GM21367 (cell line): ENCODE results near the gene PTGES3L.

ENCODE experiments used
- ATAC-seq: cut with Tn5 transposase; IDR thresholded peaks from one replicate; pipeline ENCODE4 v1.9.1; 2021; ENCODE audit not compliant: unreplicated experiment

Gene PTGES3L

DNA sequence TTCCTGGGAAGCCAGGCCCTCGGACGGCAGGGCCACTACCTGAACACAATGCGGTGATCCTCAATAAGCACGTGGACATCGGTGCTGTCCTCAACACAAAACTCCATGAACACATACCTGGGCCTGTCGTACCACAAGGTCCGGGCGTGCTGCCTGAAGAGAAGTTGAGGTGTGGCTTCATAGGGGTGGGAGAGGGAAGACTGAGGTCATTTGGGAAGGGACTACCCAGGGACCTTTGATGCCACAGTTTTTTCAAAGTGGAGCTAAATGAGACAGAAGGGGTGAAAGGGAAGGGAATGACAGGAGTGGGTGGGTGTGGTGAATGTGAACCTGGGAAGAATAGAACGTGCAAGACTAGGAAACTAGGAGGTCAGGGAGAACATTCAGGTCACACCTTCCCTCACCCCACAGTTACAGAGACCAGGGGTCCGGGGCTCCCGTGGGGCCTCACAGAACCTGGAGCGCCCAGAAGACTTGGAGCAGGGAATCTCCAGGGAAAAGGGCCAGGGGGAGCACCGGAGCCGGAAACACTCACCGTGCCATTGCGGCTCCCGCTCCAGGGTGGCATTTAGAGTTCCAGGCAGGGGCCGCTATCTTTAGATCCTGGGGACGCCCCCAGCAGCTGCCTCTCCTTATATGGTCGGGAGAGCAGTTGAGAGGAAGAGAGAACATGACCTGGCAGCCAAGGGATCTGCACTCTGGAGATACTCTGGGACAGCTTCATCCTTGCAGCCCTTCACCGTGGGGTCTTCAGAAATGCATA is at the start of gene PTGES3L:
Gene PTGES3L (minus strand): TSS at position 570 of the 763 bp plus-strand sequence. CDS start 27 bp downstream, at position 543.
- ATAC-seq = no peak

DNA sequence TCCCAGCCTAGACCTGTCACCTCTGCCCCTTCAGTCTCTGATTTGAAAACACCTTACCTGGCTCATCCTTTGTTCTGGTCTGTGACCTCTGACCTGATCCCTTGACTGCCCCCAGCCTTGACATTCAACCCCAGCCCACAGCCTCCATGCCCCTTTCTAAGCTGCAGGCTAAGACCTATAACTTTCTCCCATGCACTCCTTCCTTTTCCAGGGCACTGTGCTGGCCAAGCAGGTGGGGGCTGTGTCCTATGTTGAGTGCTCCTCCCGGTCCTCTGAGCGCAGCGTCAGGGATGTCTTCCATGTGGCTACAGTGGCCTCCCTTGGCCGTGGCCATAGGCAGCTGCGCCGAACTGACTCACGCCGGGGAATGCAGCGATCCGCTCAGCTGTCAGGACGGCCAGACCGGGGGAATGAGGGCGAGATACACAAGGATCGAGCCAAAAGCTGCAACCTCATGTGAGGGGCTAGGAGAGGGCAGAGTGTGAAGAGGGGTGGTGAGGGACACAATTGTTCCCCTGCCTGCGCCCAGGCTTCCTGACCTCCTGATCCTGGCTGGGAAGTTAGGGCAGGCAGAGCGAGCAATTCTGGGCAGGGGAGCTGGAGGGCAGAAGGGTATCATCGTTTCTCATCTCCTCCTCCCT is 48.5 kb upstream of the PTGES3L start:
- no peak for ATAC-seq

DNA sequence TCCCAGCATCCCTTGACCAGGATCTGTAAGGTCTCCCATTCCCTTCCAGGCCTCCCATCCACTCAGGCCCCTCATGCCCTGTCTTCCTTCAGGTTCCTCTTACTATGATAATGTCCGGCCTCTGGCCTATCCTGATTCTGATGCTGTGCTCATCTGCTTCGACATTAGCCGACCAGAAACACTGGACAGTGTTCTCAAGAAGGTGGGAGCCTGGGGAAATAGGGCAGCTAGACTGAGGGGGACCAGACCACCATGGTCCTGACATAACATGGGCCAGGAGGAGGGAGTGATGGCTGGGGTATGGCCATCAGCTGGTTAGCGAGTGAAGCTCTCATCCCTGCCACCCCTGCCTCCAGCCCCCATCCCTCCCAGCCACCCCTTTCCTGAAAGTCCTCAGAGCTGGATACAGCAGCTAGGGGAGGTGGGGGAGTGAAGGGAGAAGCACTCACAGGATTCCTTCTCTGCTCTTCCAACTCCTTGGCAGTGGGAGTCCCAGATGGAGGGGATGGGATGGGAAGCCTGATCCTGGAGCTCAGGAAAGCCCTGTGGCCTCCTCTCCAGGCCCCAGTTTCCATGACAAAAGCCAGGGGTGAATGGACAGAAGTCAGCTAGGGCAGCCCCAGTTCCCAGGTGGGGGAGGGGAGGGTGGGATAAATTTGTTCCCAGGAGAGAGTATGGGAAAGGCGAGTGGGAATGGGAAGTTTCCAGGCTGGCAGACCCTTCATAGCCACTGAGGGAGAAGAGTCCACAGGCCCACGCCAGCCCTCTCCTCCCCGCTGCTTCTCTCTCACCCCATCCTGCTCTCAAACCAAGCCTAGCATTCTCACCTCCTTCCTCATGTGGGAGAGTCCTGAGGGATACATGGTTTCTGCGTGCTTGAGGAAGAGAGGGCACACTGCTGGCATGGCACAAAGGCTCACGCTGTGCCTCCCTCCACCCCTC is 47.5 kb upstream of the PTGES3L start:
- no peak for ATAC-seq

DNA sequence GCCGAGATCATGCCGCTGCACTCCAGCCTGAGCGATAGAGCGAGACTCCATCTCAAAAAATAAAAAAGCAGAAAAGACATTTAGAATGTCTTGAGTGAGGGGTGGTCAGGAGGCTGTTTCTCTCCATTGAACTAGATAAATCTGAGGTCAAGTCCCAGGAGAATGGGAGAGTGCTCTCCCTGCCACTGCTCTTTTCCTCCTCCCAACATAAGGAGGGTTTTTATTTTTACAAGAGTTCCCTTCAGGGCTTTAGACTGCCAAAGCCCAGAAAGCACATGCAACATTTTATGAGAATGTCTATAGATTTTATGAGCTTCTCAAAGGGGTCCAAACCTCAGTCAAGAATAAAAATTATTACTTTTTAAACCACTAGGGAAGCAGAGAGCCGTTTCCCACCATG is 46.7 kb upstream of the PTGES3L start:
- no peak for ATAC-seq

DNA sequence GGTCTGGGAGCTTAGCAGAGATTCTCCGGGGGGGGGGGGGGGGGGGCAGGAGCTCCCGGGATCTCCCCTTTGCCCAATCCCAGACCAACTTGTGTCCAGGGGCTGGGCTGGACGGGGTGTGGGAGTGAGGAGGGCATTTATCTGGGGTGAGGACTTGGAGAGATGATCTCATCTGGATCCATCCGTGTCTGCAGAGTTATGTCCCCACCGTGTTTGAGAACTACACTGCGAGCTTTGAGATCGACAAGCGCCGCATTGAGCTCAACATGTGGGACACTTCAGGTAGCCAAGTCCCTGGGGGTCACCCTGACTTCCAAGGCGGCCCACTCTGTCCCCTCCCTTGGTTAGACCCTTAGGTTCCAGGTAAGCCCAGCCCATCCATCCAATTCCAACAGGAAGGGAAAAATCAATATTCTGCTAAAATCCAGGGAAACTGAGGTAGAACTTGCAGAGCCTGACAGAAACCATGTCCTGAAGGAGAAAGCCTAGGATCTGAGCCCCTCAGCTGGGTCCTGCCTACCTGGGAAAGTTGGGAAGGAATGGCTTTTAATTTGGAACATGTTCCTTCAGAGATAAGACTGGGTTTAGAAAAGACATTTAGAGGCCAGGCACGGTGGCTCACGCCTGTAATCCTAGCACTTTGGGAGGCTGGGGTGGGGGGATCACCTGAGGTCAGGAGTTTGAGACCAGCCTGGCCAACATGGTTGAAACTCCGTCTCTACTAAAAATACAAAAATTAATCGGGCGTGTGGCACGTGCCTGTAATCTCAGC is 46.1 kb upstream of the PTGES3L start:
- no peak for ATAC-seq

DNA sequence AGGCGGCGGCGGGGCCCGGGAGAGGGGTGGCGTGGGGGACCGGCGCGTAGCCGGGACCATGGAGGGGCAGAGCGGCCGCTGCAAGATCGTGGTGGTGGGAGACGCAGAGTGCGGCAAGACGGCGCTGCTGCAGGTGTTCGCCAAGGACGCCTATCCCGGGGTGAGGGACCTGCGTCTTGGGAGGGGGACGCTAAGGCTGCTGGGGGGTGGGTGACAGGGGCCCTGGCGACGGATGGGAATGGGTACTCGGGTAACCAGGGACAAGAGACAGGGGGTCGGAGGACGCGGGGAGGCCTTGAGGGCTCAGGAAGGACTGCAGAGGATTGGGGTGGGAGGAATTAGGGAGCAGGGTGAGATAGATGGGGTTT is 45.4 kb upstream of the PTGES3L start:
- no peak for ATAC-seq

DNA sequence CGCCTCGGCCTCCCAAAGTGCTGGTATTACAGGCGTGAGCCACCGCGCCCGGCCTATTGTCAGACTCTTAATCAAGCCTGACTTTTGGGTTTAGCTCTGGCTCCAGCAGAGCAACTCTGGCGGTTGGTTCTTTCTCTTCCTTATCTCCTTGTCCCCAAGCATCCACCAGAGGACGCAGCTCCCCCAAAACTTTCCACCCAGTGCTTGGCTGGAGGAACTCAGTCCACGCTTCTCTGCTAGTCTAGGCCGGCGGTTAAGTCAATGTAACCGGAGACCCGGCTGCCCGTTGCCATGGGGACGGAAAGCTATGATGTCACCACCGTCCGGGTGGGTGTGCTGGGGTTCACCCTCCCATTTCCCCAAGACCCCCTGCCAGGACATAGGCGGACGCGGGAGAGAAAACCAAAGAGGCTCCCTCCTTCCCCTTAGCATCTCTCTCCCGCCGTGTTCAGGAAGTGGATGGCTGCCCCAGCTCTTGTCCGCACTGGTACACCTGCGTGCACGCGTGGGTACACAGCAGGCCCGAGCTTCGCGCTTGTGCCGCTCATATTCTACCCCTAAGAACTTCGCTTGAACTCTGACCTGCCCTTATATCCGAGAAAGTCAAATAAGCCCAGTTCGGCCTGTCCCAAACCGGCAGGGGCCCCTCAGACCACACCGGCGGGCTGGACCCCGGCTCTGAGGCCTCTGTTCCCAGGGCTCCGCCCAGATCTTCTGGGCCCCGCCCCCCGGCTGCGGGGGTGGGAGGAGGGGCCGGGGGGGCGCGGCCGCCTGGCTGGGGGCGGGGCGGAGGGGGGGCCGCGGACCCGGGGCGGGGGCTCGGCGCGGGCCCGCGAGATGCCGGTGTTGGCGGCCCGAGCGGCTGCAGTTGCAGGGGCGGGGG is 44.8 kb upstream of the PTGES3L start, which contains the start of gene RND2:
Gene RND2 (plus strand): TSS at position 825 of the 883 bp plus-strand sequence. CDS start 117 bp downstream, outside the sequence.
- no peak for ATAC-seq

DNA sequence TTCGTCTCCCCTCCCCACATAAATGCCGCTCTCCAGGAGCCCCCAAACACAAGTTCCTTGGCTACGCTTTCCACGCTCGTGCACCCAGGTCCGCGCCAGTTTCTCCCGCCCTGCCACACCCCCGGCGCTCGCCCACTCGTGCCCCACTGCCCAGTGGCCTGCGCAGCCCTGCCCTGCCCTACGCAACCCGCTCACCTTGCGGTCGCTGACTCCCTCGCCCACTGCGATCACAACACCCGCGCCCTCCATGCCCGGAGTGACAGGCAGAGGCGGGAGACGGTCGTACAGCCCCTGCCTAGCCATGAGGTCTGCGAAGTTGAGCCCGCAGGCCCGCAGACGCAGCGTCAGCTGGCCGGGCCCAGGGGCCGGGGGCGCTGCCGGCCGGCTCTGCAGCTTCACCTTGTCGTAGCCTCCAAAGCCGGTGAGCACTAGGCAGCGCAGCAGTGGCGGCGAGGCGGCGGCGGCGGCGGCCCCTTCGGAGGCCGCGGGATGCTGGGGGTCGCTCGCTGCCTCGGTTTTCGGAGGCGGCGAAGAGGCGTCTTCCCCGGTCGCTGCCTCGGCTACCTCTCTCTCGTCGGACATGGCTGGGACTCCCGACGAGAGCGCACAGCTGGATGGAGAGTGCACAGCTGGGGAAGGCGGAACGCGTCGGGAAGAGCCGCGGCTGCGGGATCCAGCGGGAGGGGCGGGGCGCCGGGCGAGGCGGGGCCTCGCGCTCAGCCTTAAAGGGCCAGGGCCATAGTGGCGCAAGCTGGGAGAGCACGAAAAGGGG is 42.0 kb upstream of the PTGES3L start, which contains the start of gene VAT1:
Gene VAT1 (minus strand): TSS at position 645 of the 772 bp plus-strand sequence. CDS start 63 bp downstream, at position 582.
- no peak for ATAC-seq

DNA sequence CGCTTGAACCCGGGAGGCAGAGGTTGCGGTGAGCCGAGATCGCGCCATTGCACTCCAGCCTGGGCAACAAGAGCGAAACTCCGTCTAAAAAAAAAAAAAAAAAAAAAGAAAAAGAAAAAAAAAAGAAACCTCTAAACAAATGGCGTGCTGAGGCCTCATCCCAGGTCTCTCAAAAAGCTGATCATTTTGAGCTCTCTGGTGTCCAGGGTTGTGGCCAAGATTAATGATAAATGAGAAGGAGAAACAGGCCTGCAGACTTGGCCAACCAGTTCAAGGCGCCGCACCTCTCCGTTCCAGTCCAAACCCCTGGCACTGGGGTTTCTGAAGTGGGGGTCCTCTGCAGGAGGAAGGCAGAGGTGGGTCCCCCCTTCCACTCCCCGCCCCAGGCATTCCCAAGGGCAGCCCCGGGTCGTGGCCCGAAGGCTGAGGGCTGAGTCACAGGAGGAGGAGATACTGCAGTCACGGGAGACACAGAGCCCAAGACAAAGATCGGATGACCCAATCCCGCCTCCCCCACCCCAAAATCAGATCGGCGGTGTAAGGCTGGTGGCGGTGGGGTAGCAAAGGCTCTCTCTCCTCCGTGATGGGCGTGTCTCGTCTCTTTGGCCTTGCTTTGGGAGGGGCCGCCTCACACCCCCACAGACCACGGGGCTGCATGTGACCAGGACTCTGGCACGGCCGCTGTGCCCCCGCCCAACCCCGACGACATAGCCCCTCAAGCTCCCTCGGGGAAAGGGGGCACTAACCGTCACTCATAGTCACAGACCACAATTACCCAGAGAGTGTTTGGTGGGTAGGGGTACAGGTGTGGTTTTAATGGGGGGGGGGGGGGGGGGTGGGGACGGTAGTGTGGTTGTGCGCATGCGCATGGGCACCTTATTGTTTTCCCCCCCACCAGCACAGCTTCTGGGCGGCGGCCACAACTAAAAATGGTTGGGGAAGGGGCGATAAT is 41.2 kb upstream of the PTGES3L start:
- no peak for ATAC-seq

DNA sequence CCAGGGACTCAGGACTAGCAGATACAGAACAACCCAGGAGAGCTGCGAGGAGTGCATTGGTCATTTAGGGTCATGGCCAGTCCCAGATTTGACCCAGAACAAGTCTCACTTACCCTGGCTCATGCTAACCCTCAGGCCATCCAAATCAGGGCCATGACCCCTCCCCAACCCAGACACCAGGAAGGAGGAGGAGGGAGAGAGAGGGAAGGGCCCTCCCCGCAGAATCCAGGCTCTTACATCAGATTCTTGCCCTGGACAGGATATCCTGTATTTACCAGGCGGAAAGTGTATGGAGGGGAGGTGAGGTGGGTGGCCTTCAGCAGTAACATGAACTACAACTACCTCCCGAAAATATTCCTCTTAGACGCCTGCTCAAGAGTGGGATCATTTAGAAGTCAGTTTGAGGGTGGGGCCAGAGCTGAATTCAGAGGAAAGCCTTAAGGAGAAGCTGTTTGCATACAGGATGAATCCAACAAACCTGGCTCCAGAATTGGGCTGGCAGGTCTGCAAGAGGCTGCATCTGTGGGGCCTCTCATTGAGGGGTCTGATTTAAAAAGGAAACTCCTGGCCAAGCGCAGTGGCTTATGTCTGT is 40.2 kb upstream of the PTGES3L start:
- no peak for ATAC-seq

DNA sequence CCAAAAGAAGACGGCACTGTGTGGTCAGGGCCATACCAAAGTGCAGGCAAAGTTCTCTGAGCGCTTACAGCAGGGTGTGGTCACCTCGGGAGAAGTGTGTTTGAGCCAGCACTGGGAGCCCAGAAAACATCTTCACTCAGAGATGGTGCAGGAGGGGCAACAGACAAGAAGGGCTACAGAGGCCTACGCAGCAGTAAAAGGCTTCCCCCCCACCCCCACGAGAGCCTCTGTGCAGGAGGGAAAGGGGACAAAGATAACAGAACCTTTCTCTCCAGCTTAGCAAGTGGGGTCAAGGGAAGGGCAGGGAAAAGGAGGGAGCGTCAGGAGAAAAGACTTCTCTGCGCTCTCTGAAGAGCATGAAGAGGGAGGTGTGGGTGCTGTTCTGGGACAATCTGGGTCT is 39.5 kb upstream of the PTGES3L start:
- ATAC-seq = no peak

DNA sequence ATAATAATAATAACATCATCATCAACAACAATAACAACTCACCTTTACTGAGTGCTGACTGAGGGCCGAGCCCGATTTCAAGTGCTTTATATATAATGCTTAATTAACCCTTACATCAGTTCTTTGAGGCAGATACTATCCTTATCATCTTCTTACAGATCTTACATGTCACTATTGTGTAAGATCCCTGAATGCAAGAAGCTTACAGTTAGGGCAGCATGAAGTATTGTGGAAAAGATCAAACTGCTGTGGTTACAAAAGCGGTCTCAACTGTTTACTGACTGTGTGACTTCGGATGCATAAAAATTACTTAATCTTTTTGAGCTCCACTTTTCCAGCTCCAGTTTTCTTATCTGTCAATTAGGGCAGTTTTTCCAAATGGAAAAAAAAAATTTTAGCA is 39.1 kb upstream of the PTGES3L start:
- ATAC-seq = no peak

DNA sequence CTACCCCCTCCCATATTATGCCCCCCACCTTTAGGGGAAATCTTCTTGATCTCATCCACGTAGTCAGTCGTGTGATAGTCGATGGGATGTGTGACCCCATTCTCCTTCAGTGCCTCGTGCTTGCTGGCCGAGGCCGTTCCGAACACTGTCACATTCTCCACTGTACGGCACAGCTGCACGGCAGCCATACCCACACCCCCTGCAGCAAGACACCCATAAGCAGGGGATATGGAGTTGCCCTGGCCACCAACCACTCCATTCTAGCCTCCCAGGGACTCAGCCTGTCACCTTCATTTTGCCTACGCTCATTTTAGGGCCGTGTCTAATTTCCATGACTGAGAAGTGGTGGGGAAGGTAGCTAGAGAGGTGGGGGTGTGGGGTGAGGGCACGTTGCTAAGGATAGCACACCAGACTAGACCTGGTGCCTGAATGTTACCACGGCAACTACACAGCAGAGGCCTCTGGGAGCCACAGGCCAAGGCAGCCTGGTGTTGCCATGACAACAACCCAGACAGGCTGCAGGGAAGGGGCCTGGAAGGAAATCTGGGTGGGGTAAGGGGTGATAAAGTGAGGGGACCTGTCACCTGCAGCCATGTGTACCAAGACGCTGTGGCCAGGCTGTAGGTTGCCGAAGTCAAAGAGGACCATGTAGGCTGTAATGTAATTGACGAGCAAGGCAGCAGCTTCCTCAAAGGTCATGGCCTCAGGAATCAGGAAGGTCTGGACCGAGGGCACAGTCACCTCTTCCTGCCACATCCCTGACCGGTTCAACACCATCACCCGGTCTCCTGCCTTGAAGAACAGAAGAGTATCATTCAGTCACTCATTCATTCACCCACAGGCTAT is 38.4 kb upstream of the PTGES3L start:
- ATAC-seq = no peak

DNA sequence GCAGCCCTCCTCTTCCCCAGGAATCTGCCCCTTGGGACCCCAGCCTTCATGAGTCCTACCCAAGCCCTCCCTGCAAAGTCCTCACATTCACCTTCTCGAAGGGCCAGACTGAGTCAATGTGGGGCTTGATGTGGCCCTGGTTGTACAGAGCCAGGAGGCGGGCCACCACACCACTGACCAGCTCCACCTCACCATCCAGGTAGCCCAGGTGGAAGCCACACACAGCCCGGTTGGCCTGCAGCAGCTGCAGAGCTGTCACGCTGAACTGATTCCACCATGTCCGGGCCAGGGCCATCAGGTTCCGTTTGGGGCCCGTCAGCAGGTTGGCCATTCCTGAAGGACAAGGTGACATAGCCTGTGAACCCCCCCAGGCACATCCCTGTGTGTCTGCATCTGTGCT is 36.3 kb upstream of the PTGES3L start:
- ATAC-seq = no peak

DNA sequence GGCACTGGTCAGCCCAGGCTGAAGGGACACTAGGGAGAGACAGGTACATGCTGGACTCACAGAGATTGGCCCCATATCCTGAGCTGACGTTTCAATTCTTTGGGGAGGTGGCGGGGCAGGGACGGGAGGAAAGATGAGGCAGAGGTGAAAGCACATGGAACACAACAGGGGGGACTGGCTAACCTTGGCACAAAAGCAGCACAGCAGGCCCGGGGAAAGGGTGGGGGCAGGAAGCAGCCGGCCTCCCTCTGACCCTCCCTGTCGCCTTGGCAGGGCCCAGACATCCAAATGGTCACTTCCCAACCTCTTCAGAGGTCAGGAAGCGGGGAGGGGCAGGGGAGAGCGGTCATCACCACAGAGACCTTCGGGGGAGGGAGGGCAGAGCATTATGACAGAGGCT is 35.7 kb upstream of the PTGES3L start:
- ATAC-seq = no peak
